ENCODE data around the gene RHOBTB3. TPM values are rescaled to one million over a fixed set of nuclear protein-coding genes. Genes with fewer than 3 reads are reported as not detected.

RHOBTB3 gene
- total and polyA plus RNA-seq, 12 donors: 15.0 to 124 (median 90.4) TPM

DNA sequence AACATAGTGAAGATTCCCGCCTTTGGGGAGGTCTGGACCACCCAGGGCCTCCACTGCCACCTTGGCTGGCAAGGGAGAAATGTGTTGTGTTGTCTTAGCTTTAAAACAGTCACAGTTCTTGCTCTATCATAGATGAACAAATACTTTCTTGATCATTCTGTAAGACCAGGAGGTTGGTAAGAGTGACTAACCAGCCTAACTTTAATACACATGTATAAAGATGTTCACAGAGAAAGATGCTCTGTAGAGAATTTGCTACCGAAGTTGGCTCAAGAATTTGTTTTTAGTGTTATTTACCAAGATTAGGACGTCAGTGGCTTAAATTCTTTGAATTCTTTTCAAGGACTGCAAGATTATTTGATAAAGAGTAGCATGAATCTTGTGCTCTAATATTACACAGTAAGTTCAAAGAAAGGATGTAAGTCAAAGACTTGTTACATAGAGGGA, 63.0 kb downstream of the RHOBTB3 start:
- H3K27me3 ChIP-seq: no peaks in the 10 kb centered on the region
- intact Hi-C loops (cut with DNase I): no loop called here
- H3K9me3 ChIP-seq: no peaks in the 10 kb centered on the region
- ATAC-seq: no peak
- H3K36me3 ChIP-seq: peaks cover 0 to 82% (median 7%) of the 10 kb centered on the region in 9 donors
- no peak for DNase-seq
- H3K4me3 ChIP-seq: no peak overlapping the region
- TF ChIP-seq, protein P1, sequence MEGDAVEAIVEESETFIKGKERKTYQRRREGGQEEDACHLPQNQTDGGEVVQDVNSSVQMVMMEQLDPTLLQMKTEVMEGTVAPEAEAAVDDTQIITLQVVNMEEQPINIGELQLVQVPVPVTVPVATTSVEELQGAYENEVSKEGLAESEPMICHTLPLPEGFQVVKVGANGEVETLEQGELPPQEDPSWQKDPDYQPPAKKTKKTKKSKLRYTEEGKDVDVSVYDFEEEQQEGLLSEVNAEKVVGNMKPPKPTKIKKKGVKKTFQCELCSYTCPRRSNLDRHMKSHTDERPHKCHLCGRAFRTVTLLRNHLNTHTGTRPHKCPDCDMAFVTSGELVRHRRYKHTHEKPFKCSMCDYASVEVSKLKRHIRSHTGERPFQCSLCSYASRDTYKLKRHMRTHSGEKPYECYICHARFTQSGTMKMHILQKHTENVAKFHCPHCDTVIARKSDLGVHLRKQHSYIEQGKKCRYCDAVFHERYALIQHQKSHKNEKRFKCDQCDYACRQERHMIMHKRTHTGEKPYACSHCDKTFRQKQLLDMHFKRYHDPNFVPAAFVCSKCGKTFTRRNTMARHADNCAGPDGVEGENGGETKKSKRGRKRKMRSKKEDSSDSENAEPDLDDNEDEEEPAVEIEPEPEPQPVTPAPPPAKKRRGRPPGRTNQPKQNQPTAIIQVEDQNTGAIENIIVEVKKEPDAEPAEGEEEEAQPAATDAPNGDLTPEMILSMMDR (IDR thresholded peaks at IDR 0.05): no peak
- H3K4me1 ChIP-seq: peaks cover 0 to 12% (median 0%) of the 10 kb centered on the region in 9 donors
- WGBS, 2 donors: 51 to 55% methylated on average over 3 of the region's 3 CpGs
- H3K27ac ChIP-seq: no peak overlapping the region

DNA sequence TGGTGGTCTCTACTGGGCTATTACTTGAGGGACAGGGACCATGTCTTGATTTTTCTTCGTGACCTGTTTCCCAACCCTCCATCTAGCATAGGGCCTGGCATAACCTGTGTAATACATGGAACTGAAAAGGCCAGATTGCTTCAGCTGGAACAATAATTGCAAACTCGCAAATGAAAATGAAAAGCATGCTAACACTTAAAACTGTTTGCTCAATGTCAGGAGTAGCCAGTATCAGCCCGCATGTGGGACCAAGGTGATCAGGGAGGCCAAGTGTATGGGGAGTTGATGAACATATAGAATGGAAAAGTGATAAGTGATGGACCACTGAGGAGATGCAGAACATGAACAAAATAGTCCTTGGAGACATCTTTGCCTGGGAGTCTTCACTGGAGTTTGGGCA, 66.2 kb downstream of the RHOBTB3 start:
- H3K4me3 ChIP-seq: no peak overlapping the region
- no peaks in the 10 kb centered on the region for H3K27me3 ChIP-seq
- H3K9me3 ChIP-seq: no peaks in the 10 kb centered on the region
- no peak overlapping the region for H3K27ac ChIP-seq
- H3K4me1 ChIP-seq: peaks cover 0 to 22% (median 13%) of the 10 kb centered on the region in 9 donors
- ATAC-seq (no peak), DNase-seq (no peak)
- 95 to 96% methylated on average over 3 of the region's 3 CpGs for WGBS, 2 donors
- intact Hi-C loops (cut with DNase I): loop anchor here in 1 of 10 donors (5.0 kb wide), 1 partner anchor 40 kb away; no protein-coding TSS in a partner anchor
- peaks cover 0 to 49% (median 0%) of the 10 kb centered on the region in 9 donors for H3K36me3 ChIP-seq
- TF ChIP-seq, protein P1 (IDR thresholded peaks at IDR 0.05): no peak

DNA sequence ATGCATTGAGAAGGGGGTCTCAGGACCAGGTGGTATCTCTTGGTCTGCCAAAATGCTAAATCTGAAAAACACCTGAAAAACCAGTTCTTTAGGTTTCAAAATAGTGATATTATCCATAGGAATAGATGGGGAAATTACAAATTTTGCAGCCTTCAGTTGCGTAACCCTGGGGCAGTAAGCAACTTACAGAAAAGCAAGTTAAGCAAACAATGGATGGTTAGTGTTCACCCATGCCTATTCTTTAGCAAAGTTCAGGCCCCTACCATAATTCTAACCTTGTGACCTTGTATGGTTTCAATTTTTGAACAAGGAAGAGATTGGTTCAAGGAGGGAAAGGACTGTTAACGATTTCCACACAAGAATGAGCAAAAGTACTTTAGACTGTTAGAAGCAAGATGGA, 66.9 kb downstream of the RHOBTB3 start:
- H3K9me3 ChIP-seq: no peaks in the 10 kb centered on the region
- peaks cover 0 to 43% (median 0%) of the 10 kb centered on the region in 9 donors for H3K36me3 ChIP-seq
- DNase-seq (no peak), ATAC-seq (no peak)
- TF ChIP-seq, protein P1 (IDR thresholded peaks at IDR 0.05): no peak
- no peaks in the 10 kb centered on the region for H3K27me3 ChIP-seq
- 93 to 95% methylated on average over 2 of the region's 2 CpGs for WGBS, 2 donors
- intact Hi-C loops (cut with DNase I): loop anchor here in 1 of 10 donors (5.0 kb wide), 1 partner anchor 39 kb away; no protein-coding TSS in a partner anchor
- H3K4me3 ChIP-seq: no peak overlapping the region
- H3K27ac ChIP-seq: no peak overlapping the region
- peaks cover 0 to 24% (median 20%) of the 10 kb centered on the region in 9 donors for H3K4me1 ChIP-seq

DNA sequence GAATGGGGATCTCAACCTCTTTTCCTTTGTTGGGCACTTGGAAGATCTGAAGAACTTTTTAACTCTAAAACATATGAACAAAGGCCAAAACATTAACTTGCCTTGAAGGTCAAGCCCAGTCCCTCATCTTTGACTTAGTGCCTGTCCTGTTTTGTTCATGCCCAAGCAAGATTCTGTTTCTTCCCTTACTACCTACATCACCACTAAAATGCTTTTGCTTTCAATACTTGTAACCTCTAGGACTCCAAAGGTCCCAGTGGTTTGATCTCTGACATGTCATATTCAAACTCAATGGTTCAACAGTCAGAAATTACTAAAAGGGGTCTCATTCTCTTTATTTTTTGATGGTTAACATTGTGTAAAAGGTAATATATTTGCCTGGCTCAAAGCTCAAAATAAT, 67.4 kb downstream of the RHOBTB3 start:
- no peaks in the 10 kb centered on the region for H3K27me3 ChIP-seq
- ATAC-seq: no peak
- peaks cover 0 to 26% (median 21%) of the 10 kb centered on the region in 9 donors for H3K4me1 ChIP-seq
- H3K36me3 ChIP-seq: peaks cover 0 to 38% (median 0%) of the 10 kb centered on the region in 9 donors
- intact Hi-C loops (cut with DNase I): loop anchor here in 1 of 10 donors (5.0 kb wide), 1 partner anchor 39 kb away; no protein-coding TSS in a partner anchor
- no peak for DNase-seq
- TF ChIP-seq, protein P1 (IDR thresholded peaks at IDR 0.05): no peak
- no peaks in the 10 kb centered on the region for H3K9me3 ChIP-seq
- no peak overlapping the region for H3K4me3 ChIP-seq
- H3K27ac ChIP-seq: no peak overlapping the region
